ENCODE results near the gene EIF3I.

The EIF3I gene

GRCh38 chr1:32265846-32266245 lies 43.6 kb downstream of the EIF3I start:
- Histone ChIP-seq H4K8ac (ENCODE audit: low read depth, low read length) (no peak overlapping the region), H3K36me3 (replicated peaks in 1 of 2; ENCODE audit: control insufficient read depth in 2 of 2, insufficient read depth in 2 of 2, low read length in 2 of 2) (no peaks in the 10 kb centered on the region), H3K27me3 (ENCODE audit: control insufficient read depth in 3 of 3, insufficient read depth in 3 of 3, low read depth in 1 of 3, low read length in 3 of 3) (no peaks in the 10 kb centered on the region), H3K14ac (ENCODE audit: low read length) (no peak overlapping the region), H2BK12ac (ENCODE audit: low read length) (no peak overlapping the region), H3K4me2 (ENCODE audit: insufficient read depth, low read length, poor library complexity, severe bottlenecking) (no peak overlapping the region), H2BK120ac (ENCODE audit: low read depth, low read length) (no peak overlapping the region), H3K9me3 (replicated peaks in 1 of 2; ENCODE audit: control insufficient read depth in 2 of 2, insufficient read depth in 1 of 2, low read depth in 1 of 2, low read length in 2 of 2) (peaks cover 0 to 1% of the 10 kb centered on the region in 2 donors), H3K27ac (replicated peaks; ENCODE audit: low read length) (no peak overlapping the region), H2AK5ac (ENCODE audit: low read depth, low read length) (no peak overlapping the region), H3K9ac (ENCODE audit: low read depth, low read length, poor library complexity) (no peak overlapping the region), H2BK5ac (ENCODE audit: low read length) (no peak overlapping the region), H2AFZ (ENCODE audit: low read length) (no peak overlapping the region), H3K4me1 (ENCODE audit: control insufficient read depth in 2 of 2, insufficient read depth in 1 of 2, low read depth in 1 of 2, low read length in 2 of 2) (no peaks in the 10 kb centered on the region), H3K4me3 (ENCODE audit: low read length in 2 of 2) (no peak overlapping the region), H2BK15ac (ENCODE audit: low read length) (no peak overlapping the region), H3K4ac (ENCODE audit: low read length) (no peak overlapping the region), H4K91ac (ENCODE audit: low read depth, low read length, poor library complexity) (no peak overlapping the region), H3K79me1 (ENCODE audit: low read depth, low read length) (no peaks in the 10 kb centered on the region), H3K23ac (ENCODE audit: low read depth, low read length, poor library complexity) (no peak overlapping the region), H3K18ac (ENCODE audit: low read length) (no peak overlapping the region)
- no CpG with 5 or more reads among the region's 9 CpGs for WGBS, 2 donors (ENCODE audit: extremely low coverage in 2 of 2, insufficient read length in 2 of 2, insufficient replicate concordance in 1 of 2)
- DNase-seq (ENCODE audit: low spot score), result no peak

- no peaks in the 10 kb centered on the region for H3K79me1 ChIP-seq (ENCODE audit: low read depth, low read length)
- H3K4me2 ChIP-seq (ENCODE audit: insufficient read depth, low read length, poor library complexity, severe bottlenecking), result no peak overlapping the region
- no peak overlapping the region for H3K23ac ChIP-seq (ENCODE audit: low read depth, low read length, poor library complexity)
- no peaks in the 10 kb centered on the region for H3K4me1 ChIP-seq (ENCODE audit: control insufficient read depth in 2 of 2, insufficient read depth in 1 of 2, low read depth in 1 of 2, low read length in 2 of 2)
- no peak overlapping the region for H2AK5ac ChIP-seq (ENCODE audit: low read depth, low read length)
- H2BK15ac ChIP-seq (ENCODE audit: low read length), result no peak overlapping the region
- no peak overlapping the region for H2BK120ac ChIP-seq (ENCODE audit: low read depth, low read length)
- H3K9me3 ChIP-seq (replicated peaks in 1 of 2; ENCODE audit: control insufficient read depth in 2 of 2, insufficient read depth in 1 of 2, low read depth in 1 of 2, low read length in 2 of 2), result peaks cover 0 to 1% of the 10 kb centered on the region in 2 donors
- H3K27me3 ChIP-seq (ENCODE audit: control insufficient read depth in 3 of 3, insufficient read depth in 3 of 3, low read depth in 1 of 3, low read length in 3 of 3), result no peaks in the 10 kb centered on the region
- H2AFZ ChIP-seq (ENCODE audit: low read length), result no peak overlapping the region
- H3K27ac ChIP-seq (replicated peaks; ENCODE audit: low read length), result no peak overlapping the region
- no peak for DNase-seq (ENCODE audit: low spot score)
- H4K91ac ChIP-seq (ENCODE audit: low read depth, low read length, poor library complexity), result no peak overlapping the region
- no peak overlapping the region for H3K14ac ChIP-seq (ENCODE audit: low read length)
- H3K4ac ChIP-seq (ENCODE audit: low read length), result no peak overlapping the region
- H2BK5ac ChIP-seq (ENCODE audit: low read length), result no peak overlapping the region
- H3K18ac ChIP-seq (ENCODE audit: low read length), result no peak overlapping the region
- H3K4me3 ChIP-seq (ENCODE audit: low read length in 2 of 2), result no peak overlapping the region
- H4K8ac ChIP-seq (ENCODE audit: low read depth, low read length), result no peak overlapping the region
- H3K9ac ChIP-seq (ENCODE audit: low read depth, low read length, poor library complexity), result no peak overlapping the region
- no peak overlapping the region for H2BK12ac ChIP-seq (ENCODE audit: low read length)
- WGBS, 2 donors (ENCODE audit: extremely low coverage in 2 of 2, insufficient read length in 2 of 2, insufficient replicate concordance in 1 of 2), result no CpG with 5 or more reads among the region's 7 CpGs
- H3K36me3 ChIP-seq (replicated peaks in 1 of 2; ENCODE audit: control insufficient read depth in 2 of 2, insufficient read depth in 2 of 2, low read length in 2 of 2), result no peaks in the 10 kb centered on the region
These were observed 44.8 kb downstream of the EIF3I start for GRCh38 chr1:32266921-32267591.

GRCh38 chr1:32269744-32270143 lies 47.5 kb downstream of the EIF3I start:
- no peak overlapping the region for H2BK5ac ChIP-seq (ENCODE audit: low read length)
- H3K4me3 ChIP-seq (ENCODE audit: low read length in 2 of 2), result no peak overlapping the region
- H3K4ac ChIP-seq (ENCODE audit: low read length), result no peak overlapping the region
- no peak overlapping the region for H3K9ac ChIP-seq (ENCODE audit: low read depth, low read length, poor library complexity)
- peaks cover 0 to 1% of the 10 kb centered on the region in 2 donors for H3K4me1 ChIP-seq (ENCODE audit: control insufficient read depth in 2 of 2, insufficient read depth in 1 of 2, low read depth in 1 of 2, low read length in 2 of 2)
- no peak overlapping the region for H3K14ac ChIP-seq (ENCODE audit: low read length)
- no peak overlapping the region for H2AFZ ChIP-seq (ENCODE audit: low read length)
- no peak overlapping the region for H3K4me2 ChIP-seq (ENCODE audit: insufficient read depth, low read length, poor library complexity, severe bottlenecking)
- no peaks in the 10 kb centered on the region for H3K79me1 ChIP-seq (ENCODE audit: low read depth, low read length)
- H3K18ac ChIP-seq (ENCODE audit: low read length), result no peak overlapping the region
- no peak for DNase-seq (ENCODE audit: low spot score)
- no peak overlapping the region for H2AK5ac ChIP-seq (ENCODE audit: low read depth, low read length)
- no peak overlapping the region for H3K23ac ChIP-seq (ENCODE audit: low read depth, low read length, poor library complexity)
- H3K27me3 ChIP-seq (ENCODE audit: control insufficient read depth in 3 of 3, insufficient read depth in 3 of 3, low read depth in 1 of 3, low read length in 3 of 3), result peaks cover 0 to 12% (median 5%) of the 10 kb centered on the region in 3 experiments
- H2BK12ac ChIP-seq (ENCODE audit: low read length), result no peak overlapping the region
- no peak overlapping the region for H3K27ac ChIP-seq (replicated peaks; ENCODE audit: low read length)
- H2BK15ac ChIP-seq (ENCODE audit: low read length), result no peak overlapping the region
- H4K8ac ChIP-seq (ENCODE audit: low read depth, low read length), result no peak overlapping the region
- no peak overlapping the region for H4K91ac ChIP-seq (ENCODE audit: low read depth, low read length, poor library complexity)
- H2BK120ac ChIP-seq (ENCODE audit: low read depth, low read length), result no peak overlapping the region
- H3K9me3 ChIP-seq (replicated peaks in 1 of 2; ENCODE audit: control insufficient read depth in 2 of 2, insufficient read depth in 1 of 2, low read depth in 1 of 2, low read length in 2 of 2), result peaks cover 0 to 1% of the 10 kb centered on the region in 2 donors
- H3K36me3 ChIP-seq (replicated peaks in 1 of 2; ENCODE audit: control insufficient read depth in 2 of 2, insufficient read depth in 2 of 2, low read length in 2 of 2), result no peaks in the 10 kb centered on the region

GRCh38 chr1:32272557-32273390 lies 50.6 kb downstream of the EIF3I start:
- H3K9ac ChIP-seq (ENCODE audit: low read depth, low read length, poor library complexity), result no peak overlapping the region
- H3K14ac ChIP-seq (ENCODE audit: low read length), result no peak overlapping the region
- H3K27me3 ChIP-seq (ENCODE audit: control insufficient read depth in 3 of 3, insufficient read depth in 3 of 3, low read depth in 1 of 3, low read length in 3 of 3), result peaks cover 0 to 15% (median 14%) of the 10 kb centered on the region in 3 experiments
- 100% methylated on average over 2 of the region's 7 CpGs; no CpG with 5 or more reads in 1 of the 2 donors for WGBS, 2 donors (ENCODE audit: extremely low coverage in 2 of 2, insufficient read length in 2 of 2, insufficient replicate concordance in 1 of 2)
- H3K9me3 ChIP-seq (replicated peaks in 1 of 2; ENCODE audit: control insufficient read depth in 2 of 2, insufficient read depth in 1 of 2, low read depth in 1 of 2, low read length in 2 of 2), result no peaks in the 10 kb centered on the region
- peak overlapping the region; percentile 25 for H3K18ac ChIP-seq (ENCODE audit: low read length)
- H3K4me1 ChIP-seq (ENCODE audit: control insufficient read depth in 2 of 2, insufficient read depth in 1 of 2, low read depth in 1 of 2, low read length in 2 of 2), result peaks cover 0 to 1% of the 10 kb centered on the region in 2 donors
- no peak overlapping the region for H4K91ac ChIP-seq (ENCODE audit: low read depth, low read length, poor library complexity)
- H2BK120ac ChIP-seq (ENCODE audit: low read depth, low read length), result no peak overlapping the region
- H4K8ac ChIP-seq (ENCODE audit: low read depth, low read length), result no peak overlapping the region
- H3K36me3 ChIP-seq (replicated peaks in 1 of 2; ENCODE audit: control insufficient read depth in 2 of 2, insufficient read depth in 2 of 2, low read length in 2 of 2), result no peaks in the 10 kb centered on the region
- no peak overlapping the region for H2BK12ac ChIP-seq (ENCODE audit: low read length)
- no peak overlapping the region for H2AFZ ChIP-seq (ENCODE audit: low read length)
- H3K4me2 ChIP-seq (ENCODE audit: insufficient read depth, low read length, poor library complexity, severe bottlenecking), result no peak overlapping the region
- no peak overlapping the region for H3K23ac ChIP-seq (ENCODE audit: low read depth, low read length, poor library complexity)
- no peak overlapping the region for H2BK15ac ChIP-seq (ENCODE audit: low read length)
- no peak overlapping the region for H2BK5ac ChIP-seq (ENCODE audit: low read length)
- no peaks in the 10 kb centered on the region for H3K79me1 ChIP-seq (ENCODE audit: low read depth, low read length)
- DNase-seq (ENCODE audit: low spot score), result no peak
- H3K4me3 ChIP-seq (ENCODE audit: low read length in 2 of 2), result peak overlapping the region in 1 of 2 donors; percentile 65
- H3K4ac ChIP-seq (ENCODE audit: low read length), result no peak overlapping the region
- no peak overlapping the region for H2AK5ac ChIP-seq (ENCODE audit: low read depth, low read length)
- H3K27ac ChIP-seq (replicated peaks; ENCODE audit: low read length), result no peak overlapping the region
